Transverse colon (tissue), 4 donors: ENCODE results near the gene EML6. TPM values are rescaled to one million over a fixed set of nuclear protein-coding genes. Genes with fewer than 3 reads are reported as not detected.

ENCODE experiments used
- DNase-seq: peaks from one replicate; pipeline ENCODE4 v3.0.0-alpha.2; 2019
- H3K27ac ChIP-seq, 4 donors: fragments of 200-600 bp; sonication (generic); 2 replicates each; pipeline ENCODE4 v1.5.1; 2016 to 2018; ENCODE audit warnings: inconsistent platforms in 4 of 4
- H3K27me3 ChIP-seq: fragments of 200-600 bp; sonication (generic); 2 replicates; pipeline ENCODE4 v1.5.1; 2017; ENCODE audit warnings: inconsistent platforms
- H3K36me3 ChIP-seq, 4 donors: fragments of 200-600 bp; sonication (generic); 2 replicates each; pipeline ENCODE4 v1.5.1; 2017 to 2019; ENCODE audit warnings: inconsistent platforms in 4 of 4
- H3K4me1 ChIP-seq, 4 donors: fragments of 200-600 bp; sonication (generic); 2 replicates each; pipeline ENCODE4 v1.5.1; 2017 to 2020; ENCODE audit warnings: inconsistent platforms in 4 of 4
- H3K4me3 ChIP-seq, 4 donors: fragments of 200-600 bp; sonication (generic); 1 replicate in 1 of 4; 2 replicates in 3 of 4; pipeline versions ENCODE4 v1.5.1 to v1.6.1; 2017 to 2019; ENCODE audit warnings: inconsistent platforms in 4 of 4
- H3K9me3 ChIP-seq, 2 donors: fragments of 200-600 bp; sonication (generic); 2 replicates each; pipeline ENCODE4 v1.5.1; 2017 to 2019; ENCODE audit warnings: inconsistent platforms in 2 of 2
- EP300 ChIP-seq: sonication (generic); formaldehyde crosslinking; IDR thresholded peaks from one replicate; pipeline ENCODE4 v1.6.1; 2017; ENCODE audit warnings: antibody characterized with exemption, low read depth
- POLR2A ChIP-seq: fragments of 450-650 bp; IDR thresholded peaks from one replicate; pipeline ENCODE4 v1.6.1; 2016; ENCODE audit warnings: antibody characterized with exemption, mild to moderate bottlenecking, moderate library complexity
- POLR2AphosphoS5 ChIP-seq, 3 donors: sonication (generic); formaldehyde crosslinking; IDR thresholded peaks; one replicate each; pipeline ENCODE4 v1.6.1; 2016; ENCODE audit warnings: antibody characterized with exemption in 3 of 3
- WGBS, 2 donors: methylation state at CpG; one replicate each; pipeline ENCODE4 v1.1.5; 2018; ENCODE audit warnings: low coverage in 1 of 2; 5-methylcytosine and 5-hydroxymethylcytosine counted together
- in situ Hi-C, 4 donors: fragments of 200-750 bp; cut with MboI; loops; one replicate each; pipeline versions ENCODE4 v1.15.0 to v1.15.1; 2017; ENCODE audit warnings: low sequenced_read_pairs in 3 of 4, low pct_ligation_motif_present in 1 of 4, low pct_unique_long_range_greater_than_20kb in 1 of 4
- intact Hi-C: fragments of 100-400 bp; cut with DNase I; formaldehyde crosslinking; loops from one replicate; pipeline ENCODE4 v1.15.1; 2023; ENCODE audit warnings: low total_unique reads
- total RNA-seq, 4 donors: library from RNA; depleted of rRNA; stranded (reverse); fragments of >200 nt; gene quantifications; one replicate each; pipeline ENCODE4 v1.1.0, GENCODE V29; 2016
- TF ChIP-seq, protein P1 (sequence below), 5 experiments: fragments of 200-600 bp in 3 of 5; fragments of 450-650 bp in 2 of 5; sonication (generic) in 3 of 5; IDR thresholded peaks; 1 replicate in 2 of 5; 2 replicates in 3 of 5; pipeline ENCODE4 v1.5.1; 2016 to 2017; ENCODE audit warnings: antibody characterized with exemption in 5 of 5, inconsistent platforms in 3 of 5, mild to moderate bottlenecking in 2 of 5, moderate library complexity in 1 of 5

EML6 gene
- total RNA-seq, 4 donors from 2014 or later: 1.5 to 8.2 (median 3.4) TPM

DNA sequence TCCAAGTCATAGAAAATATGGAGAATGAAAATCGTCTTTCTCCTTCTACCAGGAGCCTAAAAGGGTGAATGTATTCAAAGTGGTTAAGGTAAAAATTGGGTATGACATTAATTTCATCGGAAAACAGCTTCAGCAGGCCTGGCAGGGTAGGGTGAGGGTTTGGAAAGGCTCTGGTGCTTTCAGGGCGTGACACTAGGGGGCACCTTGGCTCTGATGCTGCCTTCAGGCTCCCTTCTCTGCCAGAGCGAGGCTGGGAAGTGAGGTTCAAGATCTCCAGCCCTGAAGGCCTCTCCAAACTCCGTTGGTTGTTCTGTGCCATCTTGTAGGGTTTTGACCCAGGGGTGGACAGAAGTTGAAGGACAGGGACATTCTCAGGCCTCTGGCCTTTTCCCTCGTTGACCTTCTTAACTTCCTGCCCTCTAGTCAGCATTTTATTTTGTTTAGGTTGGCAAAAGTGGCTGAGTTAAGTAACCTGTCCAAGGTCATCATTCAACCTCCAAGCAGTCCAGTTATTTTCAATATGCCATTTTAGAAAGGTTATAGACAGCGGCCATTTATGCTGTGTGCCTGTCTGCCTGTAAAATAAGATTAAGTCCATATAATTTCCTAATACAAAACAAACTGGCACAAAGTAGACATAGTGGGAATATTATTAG is 40.3 kb downstream of the EML6 start:
- Histone ChIP-seq H3K27me3 (no peaks in the 10 kb centered on the region), H3K9me3 (no peaks in the 10 kb centered on the region), H3K4me3 (no peak overlapping the region), H3K36me3 (no peaks in the 10 kb centered on the region), H3K27ac (no peak overlapping the region), H3K4me1 (no peaks in the 10 kb centered on the region)
- no peak for TF ChIP-seq POLR2AphosphoS5 (IDR thresholded peaks at IDR 0.05)
- TF ChIP-seq, protein P1, sequence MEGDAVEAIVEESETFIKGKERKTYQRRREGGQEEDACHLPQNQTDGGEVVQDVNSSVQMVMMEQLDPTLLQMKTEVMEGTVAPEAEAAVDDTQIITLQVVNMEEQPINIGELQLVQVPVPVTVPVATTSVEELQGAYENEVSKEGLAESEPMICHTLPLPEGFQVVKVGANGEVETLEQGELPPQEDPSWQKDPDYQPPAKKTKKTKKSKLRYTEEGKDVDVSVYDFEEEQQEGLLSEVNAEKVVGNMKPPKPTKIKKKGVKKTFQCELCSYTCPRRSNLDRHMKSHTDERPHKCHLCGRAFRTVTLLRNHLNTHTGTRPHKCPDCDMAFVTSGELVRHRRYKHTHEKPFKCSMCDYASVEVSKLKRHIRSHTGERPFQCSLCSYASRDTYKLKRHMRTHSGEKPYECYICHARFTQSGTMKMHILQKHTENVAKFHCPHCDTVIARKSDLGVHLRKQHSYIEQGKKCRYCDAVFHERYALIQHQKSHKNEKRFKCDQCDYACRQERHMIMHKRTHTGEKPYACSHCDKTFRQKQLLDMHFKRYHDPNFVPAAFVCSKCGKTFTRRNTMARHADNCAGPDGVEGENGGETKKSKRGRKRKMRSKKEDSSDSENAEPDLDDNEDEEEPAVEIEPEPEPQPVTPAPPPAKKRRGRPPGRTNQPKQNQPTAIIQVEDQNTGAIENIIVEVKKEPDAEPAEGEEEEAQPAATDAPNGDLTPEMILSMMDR (IDR thresholded peaks at IDR 0.05): peak in 2 of 5 experiments; percentile 13 to 14
- in situ Hi-C loops: no loop called here
- intact Hi-C loops: no loop called here
- 78 to 80% methylated on average over 5 to 7 of the region's 7 CpGs for WGBS, 2 donors
- DNase-seq: no peak

DNA sequence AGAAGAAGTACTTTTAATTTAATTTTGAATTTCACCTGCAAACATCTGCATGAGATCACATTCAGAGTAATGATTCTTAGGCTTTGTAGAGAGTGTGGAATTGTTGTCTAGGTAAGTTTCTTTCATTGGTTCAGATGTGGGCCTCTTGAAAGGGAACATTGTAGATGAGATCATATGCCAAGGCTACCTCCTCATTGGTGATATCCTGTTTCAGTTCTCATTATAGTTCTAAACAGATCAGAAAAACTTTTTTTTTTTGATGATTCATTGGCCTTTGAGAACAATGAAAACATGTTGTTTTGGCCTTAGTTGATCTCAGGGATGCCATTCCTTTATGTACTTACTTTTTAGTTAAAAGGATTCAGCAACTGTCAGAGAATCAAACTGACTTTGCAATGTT is 44.5 kb downstream of the EML6 start:
- H3K27me3 ChIP-seq: no peaks in the 10 kb centered on the region
- in situ Hi-C loops (no loop called here), intact Hi-C loops (no loop called here)
- H3K36me3 ChIP-seq: no peaks in the 10 kb centered on the region
- no peaks in the 10 kb centered on the region for H3K9me3 ChIP-seq
- H3K4me1 ChIP-seq: no peaks in the 10 kb centered on the region
- no peak overlapping the region for H3K4me3 ChIP-seq
- no peak for TF ChIP-seq POLR2AphosphoS5 (IDR thresholded peaks at IDR 0.05)
- TF ChIP-seq EP300: no peak
- TF ChIP-seq POLR2A: no peak
- TF ChIP-seq, protein P1 (IDR thresholded peaks at IDR 0.05): no peak
- H3K27ac ChIP-seq: no peak overlapping the region
- no peak for DNase-seq

DNA sequence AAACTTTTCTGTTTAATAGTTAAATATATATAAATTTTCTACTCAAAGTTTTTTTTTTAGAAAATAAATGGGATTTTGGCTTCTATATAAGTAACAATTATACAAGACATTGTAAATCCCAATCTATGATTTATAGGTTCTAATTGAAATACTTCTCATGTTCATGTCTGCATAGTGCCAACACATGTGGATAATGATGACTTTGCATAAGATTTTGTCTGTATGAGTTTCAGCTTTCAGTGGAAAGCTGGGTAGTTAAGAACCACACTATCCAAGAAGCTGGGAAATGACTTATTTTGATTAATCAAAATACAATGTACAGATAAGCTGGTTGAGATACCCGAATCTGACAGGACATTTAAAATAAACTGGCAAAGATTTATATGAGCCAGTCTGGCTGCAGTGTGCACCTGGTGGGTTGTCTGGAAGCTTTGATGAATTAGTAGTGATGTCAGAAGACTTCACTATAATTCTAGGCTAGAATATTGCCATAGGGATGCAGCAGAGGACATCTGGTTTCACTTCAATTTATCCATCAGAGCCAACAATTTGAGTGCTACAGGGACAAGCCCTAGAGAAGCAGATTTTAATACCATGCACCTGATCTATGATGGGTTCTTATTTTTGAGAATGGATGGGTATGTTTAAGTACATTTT is 45.4 kb downstream of the EML6 start:
- H3K4me3 ChIP-seq: no peak overlapping the region
- intact Hi-C loops: no loop called here
- in situ Hi-C loops: no loop called here
- H3K36me3 ChIP-seq: no peaks in the 10 kb centered on the region
- no peaks in the 10 kb centered on the region for H3K27me3 ChIP-seq
- no peaks in the 10 kb centered on the region for H3K4me1 ChIP-seq
- TF ChIP-seq EP300 (no peak), POLR2A (no peak)
- TF ChIP-seq, protein P1 (IDR thresholded peaks at IDR 0.05): no peak
- WGBS, 2 donors: 17 to 56% methylated on average over 1 of the region's 1 CpG
- no peaks in the 10 kb centered on the region for H3K9me3 ChIP-seq
- DNase-seq: no peak
- H3K27ac ChIP-seq: no peak overlapping the region

DNA sequence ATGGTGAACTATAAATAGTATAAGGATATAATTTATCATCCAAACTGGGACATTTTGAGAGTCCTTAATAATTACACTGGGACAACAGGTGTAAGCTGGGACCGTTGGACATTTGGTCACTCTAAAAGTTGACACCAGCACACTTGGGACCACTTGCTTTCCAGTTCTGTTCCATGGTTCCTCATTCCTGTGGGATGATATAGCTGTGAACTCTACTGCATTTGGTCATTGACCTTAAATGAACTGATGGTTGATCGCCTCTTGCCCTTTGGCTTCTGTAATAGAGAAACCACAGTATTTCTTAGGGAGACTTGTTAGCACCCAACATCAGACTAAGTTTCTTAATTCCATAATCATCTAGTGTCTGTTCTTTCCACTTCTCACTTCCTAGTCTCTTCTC is 46.7 kb downstream of the EML6 start:
- H3K9me3 ChIP-seq: peaks cover 0 to under 1% of the 10 kb centered on the region in 2 donors
- H3K36me3 ChIP-seq: no peaks in the 10 kb centered on the region
- intact Hi-C loops (no loop called here), in situ Hi-C loops (no loop called here)
- no peak for DNase-seq
- no peak overlapping the region for H3K4me3 ChIP-seq
- H3K27me3 ChIP-seq: no peaks in the 10 kb centered on the region
- no peak for TF ChIP-seq EP300
- TF ChIP-seq, protein P1 (IDR thresholded peaks at IDR 0.05): no peak
- no peak for TF ChIP-seq POLR2AphosphoS5 (IDR thresholded peaks at IDR 0.05)
- no peak for TF ChIP-seq POLR2A
- WGBS, 2 donors: 84 to 91% methylated on average over 1 to 2 of the region's 2 CpGs
- H3K27ac ChIP-seq: no peak overlapping the region
- H3K4me1 ChIP-seq: no peaks in the 10 kb centered on the region
